Activated naive CD8-positive, alpha-beta T cell (primary cell): ENCODE data around the gene CSTF2.

ENCODE experiments used
- H3K27ac Mint-ChIP-seq: one replicate; pipeline ENCODE4 v1.8.0; 2021; ENCODE audit warnings: mixed read lengths
- H3K27me3 Mint-ChIP-seq: one replicate; pipeline ENCODE4 v1.8.0; 2021; ENCODE audit warnings: mixed read lengths
- H3K36me3 Mint-ChIP-seq: one replicate; pipeline ENCODE4 v1.8.0; 2021; ENCODE audit warnings: mixed read lengths
- H3K4me1 Mint-ChIP-seq: one replicate; pipeline ENCODE4 v1.8.0; 2021; ENCODE audit warnings: low read depth, mixed read lengths
- H3K4me3 Mint-ChIP-seq: one replicate; pipeline ENCODE4 v1.8.0; 2021; ENCODE audit warnings: mild to moderate bottlenecking, mixed read lengths
- H3K9me3 Mint-ChIP-seq: one replicate; pipeline ENCODE4 v1.8.0; 2021; ENCODE audit warnings: low read depth, mixed read lengths

CSTF2 gene

GRCh38 chrX:100831219-100831946 is 11.2 kb downstream of the CSTF2 start:
- peak overlapping the region; percentile 96 for H3K27ac Mint-ChIP-seq
- H3K36me3 Mint-ChIP-seq: peaks cover 20% of the 10 kb centered on the region
- no peaks in the 10 kb centered on the region for H3K27me3 Mint-ChIP-seq
- peaks cover 28% of the 10 kb centered on the region for H3K4me1 Mint-ChIP-seq
- H3K9me3 Mint-ChIP-seq: no peaks in the 10 kb centered on the region
- no peak overlapping the region for H3K4me3 Mint-ChIP-seq

GRCh38 chrX:100850317-100850716 is 30.1 kb downstream of the CSTF2 start:
- Mint-ChIP-seq H3K27me3 (no peaks in the 10 kb centered on the region), H3K27ac (no peak overlapping the region), H3K4me1 (no peaks in the 10 kb centered on the region), H3K4me3 (no peak overlapping the region), H3K9me3 (no peaks in the 10 kb centered on the region), H3K36me3 (no peaks in the 10 kb centered on the region)

GRCh38 chrX:100852810-100853209 is 32.6 kb downstream of the CSTF2 start:
- Mint-ChIP-seq H3K36me3 (no peaks in the 10 kb centered on the region), H3K4me1 (no peaks in the 10 kb centered on the region), H3K27me3 (no peaks in the 10 kb centered on the region), H3K27ac (no peak overlapping the region), H3K4me3 (no peak overlapping the region), H3K9me3 (no peaks in the 10 kb centered on the region)

- Mint-ChIP-seq H3K4me3 (no peak overlapping the region), H3K9me3 (no peaks in the 10 kb centered on the region), H3K36me3 (no peaks in the 10 kb centered on the region), H3K4me1 (no peaks in the 10 kb centered on the region), H3K27me3 (no peaks in the 10 kb centered on the region), H3K27ac (no peak overlapping the region)
These were observed 43.2 kb downstream of the CSTF2 start for GRCh38 chrX:100863326-100863864.

GRCh38 chrX:100864657-100865391 is 44.6 kb downstream of the CSTF2 start:
- H3K27ac Mint-ChIP-seq: no peak overlapping the region
- H3K9me3 Mint-ChIP-seq: no peaks in the 10 kb centered on the region
- H3K27me3 Mint-ChIP-seq: no peaks in the 10 kb centered on the region
- no peaks in the 10 kb centered on the region for H3K4me1 Mint-ChIP-seq
- no peaks in the 10 kb centered on the region for H3K36me3 Mint-ChIP-seq
- no peak overlapping the region for H3K4me3 Mint-ChIP-seq

GRCh38 chrX:100868273-100868672 is 48.1 kb downstream of the CSTF2 start:
- H3K9me3 Mint-ChIP-seq: no peaks in the 10 kb centered on the region
- no peaks in the 10 kb centered on the region for H3K4me1 Mint-ChIP-seq
- H3K4me3 Mint-ChIP-seq: no peak overlapping the region
- H3K27ac Mint-ChIP-seq: no peak overlapping the region
- no peaks in the 10 kb centered on the region for H3K27me3 Mint-ChIP-seq
- H3K36me3 Mint-ChIP-seq: no peaks in the 10 kb centered on the region

GRCh38 chrX:100870527-100870926 is 50.3 kb downstream of the CSTF2 start:
- Mint-ChIP-seq H3K27ac (no peak overlapping the region), H3K9me3 (no peaks in the 10 kb centered on the region), H3K4me1 (no peaks in the 10 kb centered on the region), H3K4me3 (no peak overlapping the region), H3K36me3 (no peaks in the 10 kb centered on the region), H3K27me3 (no peaks in the 10 kb centered on the region)

- no peak overlapping the region for H3K27ac Mint-ChIP-seq
- H3K27me3 Mint-ChIP-seq: no peaks in the 10 kb centered on the region
- no peaks in the 10 kb centered on the region for H3K9me3 Mint-ChIP-seq
- H3K36me3 Mint-ChIP-seq: no peaks in the 10 kb centered on the region
- H3K4me3 Mint-ChIP-seq: no peak overlapping the region
- no peaks in the 10 kb centered on the region for H3K4me1 Mint-ChIP-seq
These were observed 51.7 kb downstream of the CSTF2 start for GRCh38 chrX:100871594-100872560.

- H3K36me3 Mint-ChIP-seq: no peaks in the 10 kb centered on the region
- no peak within 1 kb of the TSS for H3K27ac Mint-ChIP-seq
- H3K4me1 Mint-ChIP-seq: no peaks in the 10 kb centered on the region
These were observed 54.1 kb downstream of the CSTF2 start, which contains the start of gene NOX1 for GRCh38 chrX:100874325-100874724. Gene NOX1, minus strand, starts transcription at chrX:100874359. Its CDS starts 220 bp downstream, at chrX:100874139.

GRCh38 chrX:100880368-100880767 is 60.2 kb downstream of the CSTF2 start:
- Mint-ChIP-seq H3K36me3 (no peaks in the 10 kb centered on the region), H3K4me3 (no peak overlapping the region), H3K9me3 (no peaks in the 10 kb centered on the region), H3K27ac (no peak overlapping the region), H3K27me3 (no peaks in the 10 kb centered on the region), H3K4me1 (peaks cover 2% of the 10 kb centered on the region)

More at GRCh38 chrX:100874325-100874724, 54.1 kb downstream of the CSTF2 start, which contains the start of gene NOX1:
- no peak within 1 kb of the TSS for H3K4me3 Mint-ChIP-seq
- no peaks in the 10 kb centered on the region for H3K9me3 Mint-ChIP-seq
- no peaks in the 10 kb centered on the region for H3K27me3 Mint-ChIP-seq

GRCh38 chrX:100883654-100884053 is 63.5 kb downstream of the CSTF2 start:
- no peak overlapping the region for H3K4me3 Mint-ChIP-seq
- no peaks in the 10 kb centered on the region for H3K9me3 Mint-ChIP-seq
- no peak overlapping the region for H3K27ac Mint-ChIP-seq
- H3K27me3 Mint-ChIP-seq: no peaks in the 10 kb centered on the region
- H3K4me1 Mint-ChIP-seq: peaks cover 2% of the 10 kb centered on the region
- no peaks in the 10 kb centered on the region for H3K36me3 Mint-ChIP-seq
